Lung (tissue), 12 donors: ENCODE data around the gene TCIRG1. TPM values are rescaled to one million over a fixed set of nuclear protein-coding genes. Genes with fewer than 3 reads are reported as not detected.
A peak's percentile ranks its signal among the peaks of the same experiment; 100 is the strongest.

Experiments
- ATAC-seq: fragments of 200-7000 bp; cut with Tn5 transposase; one replicate; pipeline ENCODE4 v1.9.1; 2020; ENCODE audit warnings: moderate number of reproducible peaks; ENCODE audit not compliant: insufficient read depth, low FRiP score
- DNase-seq, 3 donors: peaks; one replicate each; pipeline ENCODE4 v3.0.0-alpha.2; 2013 to 2017
- H3K27ac ChIP-seq, 2 donors: one replicate each; pipeline ENCODE4 v1.5.1; 2013; ENCODE audit warnings: mild to moderate bottlenecking in 2 of 2, moderate library complexity in 2 of 2, control low read depth in 1 of 2, inconsistent platforms in 1 of 2, low read depth in 1 of 2, low read length in 1 of 2
- H3K27me3 ChIP-seq, 3 donors: one replicate each; pipeline ENCODE4 v1.5.1; 2013; ENCODE audit warnings: low read length in 2 of 3; ENCODE audit not compliant: control insufficient read depth in 3 of 3, insufficient read depth in 3 of 3
- H3K36me3 ChIP-seq, 4 donors: one replicate each; pipeline ENCODE4 v1.5.1; 2013; ENCODE audit warnings: low read length in 4 of 4, mild to moderate bottlenecking in 1 of 4, moderate library complexity in 1 of 4; ENCODE audit not compliant: control insufficient read depth in 4 of 4, insufficient read depth in 4 of 4
- H3K4me1 ChIP-seq, 5 donors: one replicate each; pipeline ENCODE4 v1.5.1; 2013; ENCODE audit warnings: low read length in 5 of 5, mild to moderate bottlenecking in 2 of 5, moderate library complexity in 1 of 5; ENCODE audit not compliant: control insufficient read depth in 5 of 5, insufficient read depth in 5 of 5
- H3K4me3 ChIP-seq: one replicate; pipeline ENCODE4 v1.5.1; 2013; ENCODE audit warnings: mild to moderate bottlenecking, control low read depth, moderate library complexity
- H3K9ac ChIP-seq, 2 donors: one replicate each; pipeline ENCODE4 v1.5.1; 2013; ENCODE audit warnings: low read length in 2 of 2, control low read depth in 1 of 2; ENCODE audit not compliant: insufficient read depth in 1 of 2
- H3K9me3 ChIP-seq, 4 donors: one replicate each; pipeline ENCODE4 v1.5.1; 2013; ENCODE audit warnings: low read length in 3 of 4, mild to moderate bottlenecking in 1 of 4, moderate library complexity in 1 of 4; ENCODE audit not compliant: control insufficient read depth in 4 of 4, insufficient read depth in 3 of 4
- WGBS, 2 donors: extraction: QIAGEN DNeasy Blood & Tissue Kit; methylation state at CpG; one replicate each; pipeline ENCODE4 v1.1.7; 2013; 5-methylcytosine and 5-hydroxymethylcytosine counted together
- polyA plus RNA-seq, 2 donors: library from polyadenylated mRNA; stranded (reverse); fragments of 200-250 nt; gene quantifications; one replicate each; pipeline ENCODE4 v1.2.1, GENCODE V29; 2013
- total RNA-seq, 2 donors: library from RNA; depleted of rRNA in 1 of 2; stranded (reverse); fragments of >200 nt in 1 of 2; gene quantifications; one replicate each; pipeline ENCODE4 v1.2.1, GENCODE V29; 2014 to 2021
- TF ChIP-seq, protein P1 (sequence below): IDR thresholded peaks from 2 replicates; pipeline ENCODE4 v1.5.1; 2012; ENCODE audit warnings: mild to moderate bottlenecking; ENCODE audit errors: control extremely low read depth, extremely low read depth
- donor health status: control.
- donor health status: control.
- donor health status: Bipolar disorder and iron deficiency.
- donor health status: healthy.
- donor health status: DM: yes; HTN: yes; CAD: no.

TCIRG1 gene
- total and polyA plus RNA-seq, 4 donors = 70.2 to 438 (median 283) TPM

DNA sequence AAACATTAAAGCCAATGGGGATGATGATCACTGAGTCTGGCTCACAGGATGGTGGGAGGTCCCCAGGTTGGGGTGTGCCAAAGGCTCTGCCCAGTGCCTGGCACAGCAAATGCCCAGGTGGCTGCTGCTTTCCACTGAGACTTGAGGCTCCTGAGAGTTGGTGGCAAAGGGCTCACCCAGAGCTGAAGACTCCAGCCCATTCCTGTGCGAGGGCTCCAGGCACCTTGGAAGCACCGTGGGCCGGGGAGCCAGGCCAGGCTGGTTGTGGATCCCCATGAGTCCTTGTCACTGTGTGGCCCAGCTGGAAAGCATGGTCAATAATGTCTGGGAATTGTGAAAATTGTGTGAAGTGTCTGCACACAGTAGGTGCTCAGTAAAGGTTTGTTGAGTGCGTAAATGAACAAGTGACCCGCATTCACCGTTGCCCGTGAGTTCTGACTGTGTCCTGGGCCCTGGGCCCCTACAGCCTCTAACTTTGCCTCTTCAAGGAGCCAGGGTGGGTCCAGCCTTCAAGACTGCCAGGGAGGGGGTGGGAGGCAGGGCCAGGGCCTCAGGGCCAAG is 32.1 kb upstream of the TCIRG1 start:
- Histone ChIP-seq H3K9ac (no peak overlapping the region), H3K9me3 (peaks cover 0 to 2% (median 0%) of the 10 kb centered on the region in 4 donors), H3K36me3 (no peaks in the 10 kb centered on the region), H3K27ac (no peak overlapping the region), H3K4me3 (no peak overlapping the region), H3K4me1 (peaks cover 5 to 22% (median 11%) of the 10 kb centered on the region in 5 donors), H3K27me3 (no peaks in the 10 kb centered on the region)
- DNase-seq = no peak
- WGBS, 2 donors = 94 to 96% methylated on average over 7 of the region's 7 CpGs
- no peak for ATAC-seq
- TF ChIP-seq, protein P1, sequence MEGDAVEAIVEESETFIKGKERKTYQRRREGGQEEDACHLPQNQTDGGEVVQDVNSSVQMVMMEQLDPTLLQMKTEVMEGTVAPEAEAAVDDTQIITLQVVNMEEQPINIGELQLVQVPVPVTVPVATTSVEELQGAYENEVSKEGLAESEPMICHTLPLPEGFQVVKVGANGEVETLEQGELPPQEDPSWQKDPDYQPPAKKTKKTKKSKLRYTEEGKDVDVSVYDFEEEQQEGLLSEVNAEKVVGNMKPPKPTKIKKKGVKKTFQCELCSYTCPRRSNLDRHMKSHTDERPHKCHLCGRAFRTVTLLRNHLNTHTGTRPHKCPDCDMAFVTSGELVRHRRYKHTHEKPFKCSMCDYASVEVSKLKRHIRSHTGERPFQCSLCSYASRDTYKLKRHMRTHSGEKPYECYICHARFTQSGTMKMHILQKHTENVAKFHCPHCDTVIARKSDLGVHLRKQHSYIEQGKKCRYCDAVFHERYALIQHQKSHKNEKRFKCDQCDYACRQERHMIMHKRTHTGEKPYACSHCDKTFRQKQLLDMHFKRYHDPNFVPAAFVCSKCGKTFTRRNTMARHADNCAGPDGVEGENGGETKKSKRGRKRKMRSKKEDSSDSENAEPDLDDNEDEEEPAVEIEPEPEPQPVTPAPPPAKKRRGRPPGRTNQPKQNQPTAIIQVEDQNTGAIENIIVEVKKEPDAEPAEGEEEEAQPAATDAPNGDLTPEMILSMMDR = no peak

DNA sequence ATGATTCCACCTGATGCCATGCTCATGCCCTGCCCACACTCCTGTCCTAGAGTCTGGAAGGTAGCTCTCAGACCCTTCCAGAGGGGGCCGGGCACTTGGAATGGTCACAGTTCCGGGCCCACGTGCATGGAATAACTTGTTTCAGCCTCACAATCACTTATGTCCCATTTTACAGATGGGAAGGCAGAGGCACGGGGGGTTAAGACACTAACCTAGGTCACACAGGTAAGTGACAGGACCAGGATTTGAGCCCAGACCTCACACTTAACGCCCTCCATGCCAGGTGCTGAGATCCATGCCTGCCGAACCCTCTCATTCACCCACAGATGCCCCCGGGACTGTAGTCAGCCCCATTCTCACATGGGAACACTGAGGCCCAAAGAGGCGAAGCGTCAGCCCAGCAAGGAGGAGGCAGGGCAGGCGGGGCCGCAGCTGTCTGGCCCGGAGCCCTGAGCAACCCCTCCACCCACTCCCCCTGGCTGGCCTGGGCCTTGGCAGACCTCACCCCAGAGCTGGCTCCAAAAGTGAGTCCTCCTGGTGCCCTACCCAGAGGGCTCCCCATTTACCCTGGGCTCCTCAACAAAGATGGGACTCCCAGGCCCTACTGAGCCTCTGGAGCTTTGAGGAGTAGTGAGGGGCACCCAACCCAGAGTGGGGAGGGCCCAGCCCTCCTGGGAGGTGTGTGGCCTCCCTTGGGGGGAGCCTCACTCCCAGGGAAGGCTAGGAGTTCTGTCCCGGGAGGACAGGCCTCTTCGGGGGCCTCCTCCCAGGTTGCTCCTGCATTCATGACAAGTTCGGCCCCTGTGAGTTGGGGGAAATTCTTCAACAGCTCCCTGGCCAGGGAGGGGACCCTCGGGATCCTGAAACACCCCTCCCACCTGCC is 31.1 kb upstream of the TCIRG1 start:
- TF ChIP-seq, protein P1 = no peak
- Histone ChIP-seq H3K4me3 (no peak overlapping the region), H3K4me1 (peaks cover 5 to 27% (median 12%) of the 10 kb centered on the region in 5 donors), H3K27ac (peak overlapping the region in 1 of 2 donors; percentile 59), H3K27me3 (no peaks in the 10 kb centered on the region), H3K36me3 (no peaks in the 10 kb centered on the region), H3K9ac (no peak overlapping the region), H3K9me3 (peaks cover 0 to 2% (median 0%) of the 10 kb centered on the region in 4 donors)
- ATAC-seq (no peak), DNase-seq (no peak)
- 90 to 96% methylated on average over 15 to 16 of the region's 16 CpGs for WGBS, 2 donors

DNA sequence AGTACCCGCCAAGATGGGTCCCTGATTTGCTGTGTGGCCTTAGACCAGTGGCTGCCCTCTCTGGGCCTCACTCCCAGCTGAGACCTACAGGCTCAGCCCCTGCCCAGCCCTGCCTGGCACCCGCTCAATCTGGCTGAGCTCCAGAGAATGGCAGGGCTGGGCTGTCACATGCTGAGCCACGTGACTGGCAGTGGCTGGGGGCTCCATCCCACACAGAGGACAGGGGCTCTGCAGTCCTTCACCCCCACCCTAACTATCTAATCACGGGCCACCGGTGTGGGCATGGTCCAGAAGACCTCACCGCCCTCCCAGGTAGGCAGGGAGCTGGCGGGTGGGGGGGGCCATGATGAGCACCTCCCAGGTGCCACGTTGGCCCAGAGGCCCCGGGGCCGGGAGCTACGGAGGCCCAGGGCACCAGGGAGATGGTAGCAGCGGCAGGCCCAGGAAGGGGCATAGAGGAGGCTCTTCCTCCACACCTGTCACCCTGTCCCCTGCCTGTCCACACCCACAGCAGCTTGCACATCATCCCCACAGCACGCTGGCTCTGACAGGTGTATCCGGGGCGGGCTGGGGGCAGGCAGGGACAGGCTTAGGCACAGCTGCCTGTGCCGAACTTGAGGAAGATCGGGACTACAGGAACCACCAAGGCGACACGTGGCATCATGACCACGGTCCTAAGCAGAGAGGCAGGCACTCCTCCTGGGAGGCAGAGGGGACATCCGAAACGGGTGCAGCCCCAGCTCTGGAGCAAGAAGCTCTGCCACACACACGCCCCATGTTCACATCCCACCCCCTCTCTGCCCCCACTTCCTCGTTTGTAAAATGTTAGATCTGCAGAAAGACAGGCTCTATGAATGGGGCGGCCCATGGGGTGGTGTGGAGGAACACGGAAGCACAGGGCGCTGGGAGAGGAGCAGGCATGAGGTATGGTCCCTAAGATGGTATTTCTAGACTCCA is 30.2 kb upstream of the TCIRG1 start:
- Histone ChIP-seq H3K27me3 (no peaks in the 10 kb centered on the region), H3K27ac (peak overlapping the region in 1 of 2 donors; percentile 59), H3K4me3 (no peak overlapping the region), H3K9ac (no peak overlapping the region), H3K4me1 (peaks cover 5 to 30% (median 9%) of the 10 kb centered on the region in 5 donors), H3K36me3 (no peaks in the 10 kb centered on the region), H3K9me3 (no peaks in the 10 kb centered on the region)
- 41 to 65% methylated on average over 26 to 27 of the region's 27 CpGs for WGBS, 2 donors
- ATAC-seq (no peak), DNase-seq (peak in 1 of 3 donors; percentile 20)
- TF ChIP-seq, protein P1 = no peak
